Panc1 (cell line): Measurements from ENCODE around the gene AGTR1. TPM values are rescaled to one million over a fixed set of nuclear protein-coding genes. Genes with fewer than 3 reads are reported as not detected.

Source experiments
- ATAC-seq: fragments of 200-7000 bp; cut with Tn5 transposase; 2 replicates; pipeline ENCODE4 v1.9.1; 2020; ENCODE audit warnings: mild to moderate bottlenecking, moderate library complexity
- BruUV-seq: library from RNA; stranded (reverse); fragments of 400-500 nt; replicated peaks from 2 replicates; lab custom pipeline; 2021; lab: Mats Ljungman, UMichigan
- CTCF ChIA-PET: fragments of 300-600 bp; sonication (Branson Sonifier 250); formaldehyde crosslinking; loops from one replicate; lab custom pipeline; 2022; ENCODE audit warnings: antibody characterized with exemption; lab: Charles Lee
- POLR2A ChIA-PET: fragments of 300-600 bp; sonication (Branson Sonifier 250); formaldehyde crosslinking; loops from one replicate; lab custom pipeline; 2022; ENCODE audit warnings: antibody characterized with exemption; lab: Charles Lee
- DNase-seq: peaks from one replicate; pipeline ENCODE4 v3.0.0-alpha.2; 2010; ENCODE audit warnings: low read depth, low spot score
- H3K27ac ChIP-seq: 2 replicates; pipeline ENCODE4 v1.5.1; 2011; ENCODE audit warnings: mild to moderate bottlenecking, low read length, inconsistent platforms
- H3K27me3 ChIP-seq: fragments of 200-500 bp; sonication (Bioruptor generic); 2 replicates; pipeline ENCODE4 v1.6.0; 2014; ENCODE audit warnings: low read length, inconsistent platforms; ENCODE audit not compliant: control insufficient read depth, insufficient read depth
- H3K36me3 ChIP-seq: fragments of 200-500 bp; sonication (Bioruptor generic); 2 replicates; pipeline ENCODE4 v1.5.1; 2014; ENCODE audit warnings: inconsistent platforms, mild to moderate bottlenecking, low read length, moderate library complexity; ENCODE audit not compliant: control insufficient read depth, insufficient read depth
- H3K4me1 ChIP-seq: 2 replicates; pipeline ENCODE4 v1.5.1; 2011; ENCODE audit warnings: inconsistent platforms, mild to moderate bottlenecking, low read length, moderate library complexity; ENCODE audit not compliant: control insufficient read depth, insufficient read depth
- H3K4me3 ChIP-seq, 2 experiments: 2 replicates each; pipeline ENCODE4 v1.5.1; 2011 to 2012; ENCODE audit warnings: low read depth in 2 of 2, low read length in 2 of 2, mild to moderate bottlenecking in 2 of 2, inconsistent platforms in 1 of 2, moderate library complexity in 1 of 2
- H3K9me3 ChIP-seq: fragments of 200-500 bp; sonication (Bioruptor generic); 2 replicates; pipeline ENCODE4 v1.5.1; 2014; ENCODE audit warnings: low read depth, mild to moderate bottlenecking, inconsistent platforms, low read length, moderate library complexity; ENCODE audit not compliant: control insufficient read depth, insufficient read depth
- POLR2AphosphoS5 ChIP-seq: IDR thresholded peaks from 2 replicates; pipeline ENCODE4 v1.6.1; 2012; ENCODE audit warnings: mild to moderate bottlenecking, low read depth, low read length, moderate library complexity
- SIN3A ChIP-seq: IDR thresholded peaks from 2 replicates; pipeline ENCODE4 v1.6.1; 2012; ENCODE audit warnings: low read depth, mild to moderate bottlenecking, low read length, moderate library complexity, borderline replicate concordance; ENCODE audit not compliant: insufficient read depth
- TCF7L2 ChIP-seq: IDR thresholded peaks from 2 replicates; pipeline ENCODE4 v1.6.1; 2011; ENCODE audit warnings: mild to moderate bottlenecking, low read depth, low read length, inconsistent platforms
- in situ Hi-C: cut with HindIII; loops from 2 replicates; pipeline ENCODE4 v1.10.0; 2016; ENCODE audit warnings: low sequenced_read_pairs, low pct_unique_long_range_greater_than_20kb
- intact Hi-C: fragments of 100-400 bp; cut with micrococcal nuclease; formaldehyde crosslinking; loops from one replicate; pipeline ENCODE4 v1.10.0; 2022; ENCODE audit not compliant: unreplicated experiment
- total RNA-seq: library from RNA; stranded (reverse); gene quantifications from one replicate; pipeline ENCODE4 v1.2.1, GENCODE V29; 2021; ENCODE audit not compliant: unreplicated experiment
- TF ChIP-seq, protein P1 (sequence below), 2 experiments: IDR thresholded peaks; 2 replicates each; pipeline ENCODE4 v1.6.1; 2011 to 2012; ENCODE audit warnings: low read depth in 2 of 2, control low read depth in 1 of 2, low read length in 1 of 2, mild to moderate bottlenecking in 1 of 2, moderate library complexity in 1 of 2; ENCODE audit not compliant: insufficient read depth in 1 of 2
- TF ChIP-seq, protein P2 (sequence below): fragments of 450-650 bp; IDR thresholded peaks from 2 replicates; pipeline ENCODE4 v1.5.1; 2017; ENCODE audit warnings: mild to moderate bottlenecking

The AGTR1 gene
- total RNA-seq, 1 experiment from 2014 or later = 0.28 TPM

DNA sequence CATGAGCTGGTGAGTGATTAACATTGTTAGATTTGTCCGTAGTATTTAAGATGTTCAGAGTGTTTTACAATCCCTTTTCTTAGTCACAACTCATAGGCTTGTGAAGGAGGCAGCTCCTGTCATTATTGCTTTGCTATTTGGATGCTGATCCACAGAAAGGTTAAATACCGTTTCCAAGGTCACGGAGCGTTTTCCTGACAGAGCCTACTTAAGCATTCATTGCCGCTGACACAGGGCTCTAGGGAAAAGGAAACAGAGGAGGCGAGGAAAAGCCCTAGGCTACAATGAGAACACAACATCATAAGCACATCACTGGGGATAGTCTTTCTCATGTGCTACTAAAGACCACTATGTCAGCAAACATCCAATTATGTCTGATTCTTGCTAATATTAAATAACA, 91.4 kb downstream of the AGTR1 start:
- Histone ChIP-seq H3K9me3 (no peaks in the 10 kb centered on the region), H3K27me3 (peaks cover 2% of the 10 kb centered on the region; the same call in 1 of the 2 replicates), H3K4me3 (no peak overlapping the region), H3K36me3 (no peaks in the 10 kb centered on the region), H3K4me1 (no peaks in the 10 kb centered on the region), H3K27ac (no peak overlapping the region)
- ChIA-PET CTCF (no interaction called here), POLR2A (no interaction called here)
- TF ChIP-seq TCF7L2 = no peak
- TF ChIP-seq, protein P1, sequence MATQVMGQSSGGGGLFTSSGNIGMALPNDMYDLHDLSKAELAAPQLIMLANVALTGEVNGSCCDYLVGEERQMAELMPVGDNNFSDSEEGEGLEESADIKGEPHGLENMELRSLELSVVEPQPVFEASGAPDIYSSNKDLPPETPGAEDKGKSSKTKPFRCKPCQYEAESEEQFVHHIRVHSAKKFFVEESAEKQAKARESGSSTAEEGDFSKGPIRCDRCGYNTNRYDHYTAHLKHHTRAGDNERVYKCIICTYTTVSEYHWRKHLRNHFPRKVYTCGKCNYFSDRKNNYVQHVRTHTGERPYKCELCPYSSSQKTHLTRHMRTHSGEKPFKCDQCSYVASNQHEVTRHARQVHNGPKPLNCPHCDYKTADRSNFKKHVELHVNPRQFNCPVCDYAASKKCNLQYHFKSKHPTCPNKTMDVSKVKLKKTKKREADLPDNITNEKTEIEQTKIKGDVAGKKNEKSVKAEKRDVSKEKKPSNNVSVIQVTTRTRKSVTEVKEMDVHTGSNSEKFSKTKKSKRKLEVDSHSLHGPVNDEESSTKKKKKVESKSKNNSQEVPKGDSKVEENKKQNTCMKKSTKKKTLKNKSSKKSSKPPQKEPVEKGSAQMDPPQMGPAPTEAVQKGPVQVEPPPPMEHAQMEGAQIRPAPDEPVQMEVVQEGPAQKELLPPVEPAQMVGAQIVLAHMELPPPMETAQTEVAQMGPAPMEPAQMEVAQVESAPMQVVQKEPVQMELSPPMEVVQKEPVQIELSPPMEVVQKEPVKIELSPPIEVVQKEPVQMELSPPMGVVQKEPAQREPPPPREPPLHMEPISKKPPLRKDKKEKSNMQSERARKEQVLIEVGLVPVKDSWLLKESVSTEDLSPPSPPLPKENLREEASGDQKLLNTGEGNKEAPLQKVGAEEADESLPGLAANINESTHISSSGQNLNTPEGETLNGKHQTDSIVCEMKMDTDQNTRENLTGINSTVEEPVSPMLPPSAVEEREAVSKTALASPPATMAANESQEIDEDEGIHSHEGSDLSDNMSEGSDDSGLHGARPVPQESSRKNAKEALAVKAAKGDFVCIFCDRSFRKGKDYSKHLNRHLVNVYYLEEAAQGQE (IDR thresholded peaks at IDR 0.05; ENCODE audit: insufficient read depth in 1 of 2, low read depth in 2 of 2, low read length in 1 of 2) = no peak
- TF ChIP-seq, protein P2, sequence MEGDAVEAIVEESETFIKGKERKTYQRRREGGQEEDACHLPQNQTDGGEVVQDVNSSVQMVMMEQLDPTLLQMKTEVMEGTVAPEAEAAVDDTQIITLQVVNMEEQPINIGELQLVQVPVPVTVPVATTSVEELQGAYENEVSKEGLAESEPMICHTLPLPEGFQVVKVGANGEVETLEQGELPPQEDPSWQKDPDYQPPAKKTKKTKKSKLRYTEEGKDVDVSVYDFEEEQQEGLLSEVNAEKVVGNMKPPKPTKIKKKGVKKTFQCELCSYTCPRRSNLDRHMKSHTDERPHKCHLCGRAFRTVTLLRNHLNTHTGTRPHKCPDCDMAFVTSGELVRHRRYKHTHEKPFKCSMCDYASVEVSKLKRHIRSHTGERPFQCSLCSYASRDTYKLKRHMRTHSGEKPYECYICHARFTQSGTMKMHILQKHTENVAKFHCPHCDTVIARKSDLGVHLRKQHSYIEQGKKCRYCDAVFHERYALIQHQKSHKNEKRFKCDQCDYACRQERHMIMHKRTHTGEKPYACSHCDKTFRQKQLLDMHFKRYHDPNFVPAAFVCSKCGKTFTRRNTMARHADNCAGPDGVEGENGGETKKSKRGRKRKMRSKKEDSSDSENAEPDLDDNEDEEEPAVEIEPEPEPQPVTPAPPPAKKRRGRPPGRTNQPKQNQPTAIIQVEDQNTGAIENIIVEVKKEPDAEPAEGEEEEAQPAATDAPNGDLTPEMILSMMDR = no peak
- TF ChIP-seq POLR2AphosphoS5 = no peak
- in situ Hi-C loops = no loop called here
- DNase-seq (no peak), ATAC-seq (no peak)
- no TSS peak for BruUV-seq
- intact Hi-C loops = no loop called here

DNA sequence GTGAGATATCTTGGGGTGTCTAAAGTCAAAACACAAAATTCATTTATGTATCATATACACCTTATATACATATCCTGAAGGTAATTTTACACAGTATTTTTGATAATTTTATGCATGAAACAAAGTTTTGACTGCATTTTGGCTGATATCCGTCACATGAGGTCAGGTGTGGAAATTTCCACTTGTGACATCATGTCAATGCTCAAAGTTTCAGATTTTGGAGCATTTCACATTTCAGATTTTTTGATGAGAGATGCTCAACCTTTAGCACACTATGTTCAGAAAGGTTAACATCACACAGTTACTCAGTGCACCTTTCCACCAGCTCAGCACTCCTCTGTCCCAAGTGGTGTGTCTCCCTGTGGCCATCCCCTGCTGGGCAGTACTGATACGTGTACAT, 92.2 kb downstream of the AGTR1 start:
- DNase-seq = no peak
- no TSS peak for BruUV-seq
- H3K36me3 ChIP-seq = no peaks in the 10 kb centered on the region
- TF ChIP-seq, protein P2 = no peak
- TF ChIP-seq POLR2AphosphoS5 (no peak), TCF7L2 (no peak), SIN3A (no peak)
- TF ChIP-seq, protein P1 (IDR thresholded peaks at IDR 0.05; ENCODE audit: insufficient read depth in 1 of 2, low read depth in 2 of 2, low read length in 1 of 2) = no peak
- H3K27me3 ChIP-seq = peaks cover 2% of the 10 kb centered on the region; the same call in 1 of the 2 replicates
- H3K4me3 ChIP-seq = no peak overlapping the region
- H3K27ac ChIP-seq = no peak overlapping the region
- no peaks in the 10 kb centered on the region for H3K4me1 ChIP-seq
- ChIA-PET POLR2A (no interaction called here), CTCF (no interaction called here)
- no peak for ATAC-seq
- intact Hi-C loops = no loop called here
- in situ Hi-C loops = no loop called here
- no peaks in the 10 kb centered on the region for H3K9me3 ChIP-seq
